ENCODE results near the gene SLAIN1.

GRCh38 chr13:77716692-77717091 lies 19.2 kb downstream of the SLAIN1 start:
- TF ChIP-seq, protein P1, sequence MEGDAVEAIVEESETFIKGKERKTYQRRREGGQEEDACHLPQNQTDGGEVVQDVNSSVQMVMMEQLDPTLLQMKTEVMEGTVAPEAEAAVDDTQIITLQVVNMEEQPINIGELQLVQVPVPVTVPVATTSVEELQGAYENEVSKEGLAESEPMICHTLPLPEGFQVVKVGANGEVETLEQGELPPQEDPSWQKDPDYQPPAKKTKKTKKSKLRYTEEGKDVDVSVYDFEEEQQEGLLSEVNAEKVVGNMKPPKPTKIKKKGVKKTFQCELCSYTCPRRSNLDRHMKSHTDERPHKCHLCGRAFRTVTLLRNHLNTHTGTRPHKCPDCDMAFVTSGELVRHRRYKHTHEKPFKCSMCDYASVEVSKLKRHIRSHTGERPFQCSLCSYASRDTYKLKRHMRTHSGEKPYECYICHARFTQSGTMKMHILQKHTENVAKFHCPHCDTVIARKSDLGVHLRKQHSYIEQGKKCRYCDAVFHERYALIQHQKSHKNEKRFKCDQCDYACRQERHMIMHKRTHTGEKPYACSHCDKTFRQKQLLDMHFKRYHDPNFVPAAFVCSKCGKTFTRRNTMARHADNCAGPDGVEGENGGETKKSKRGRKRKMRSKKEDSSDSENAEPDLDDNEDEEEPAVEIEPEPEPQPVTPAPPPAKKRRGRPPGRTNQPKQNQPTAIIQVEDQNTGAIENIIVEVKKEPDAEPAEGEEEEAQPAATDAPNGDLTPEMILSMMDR (conservative IDR thresholded peaks at IDR 0.05; ENCODE audit: low read depth, low read length), result no peak
- no peak for TF ChIP-seq POLR2A (IDR thresholded peaks at IDR 0.05; ENCODE audit: low read depth, low read length)
- no peak for TF ChIP-seq RAD21 (IDR thresholded peaks at IDR 0.05; ENCODE audit: low read length)
- no peak for TF ChIP-seq RCOR1 (IDR thresholded peaks at IDR 0.05; ENCODE audit: insufficient replicate concordance, low read length)
- TF ChIP-seq, protein P2, sequence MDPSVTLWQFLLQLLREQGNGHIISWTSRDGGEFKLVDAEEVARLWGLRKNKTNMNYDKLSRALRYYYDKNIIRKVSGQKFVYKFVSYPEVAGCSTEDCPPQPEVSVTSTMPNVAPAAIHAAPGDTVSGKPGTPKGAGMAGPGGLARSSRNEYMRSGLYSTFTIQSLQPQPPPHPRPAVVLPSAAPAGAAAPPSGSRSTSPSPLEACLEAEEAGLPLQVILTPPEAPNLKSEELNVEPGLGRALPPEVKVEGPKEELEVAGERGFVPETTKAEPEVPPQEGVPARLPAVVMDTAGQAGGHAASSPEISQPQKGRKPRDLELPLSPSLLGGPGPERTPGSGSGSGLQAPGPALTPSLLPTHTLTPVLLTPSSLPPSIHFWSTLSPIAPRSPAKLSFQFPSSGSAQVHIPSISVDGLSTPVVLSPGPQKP (IDR thresholded peaks at IDR 0.05; ENCODE audit: borderline replicate concordance, low read depth, low read length), result no peak
- TF ChIP-seq CEBPB (IDR thresholded peaks at IDR 0.05; ENCODE audit: low read depth, low read length), result no peak
- TF ChIP-seq MAFK (IDR thresholded peaks at IDR 0.05; ENCODE audit: low read depth, low read length), result no peak
- TF ChIP-seq RFX5 (IDR thresholded peaks at IDR 0.05; ENCODE audit: low read depth, low read length), result no peak
- no peak for TF ChIP-seq MAZ (IDR thresholded peaks at IDR 0.05; ENCODE audit: borderline replicate concordance, low read depth, low read length)
- TF ChIP-seq FOS (IDR thresholded peaks at IDR 0.05; ENCODE audit: low read depth, low read length), result no peak
- no peak for TF ChIP-seq NFE2L2 (IDR thresholded peaks at IDR 0.05; ENCODE audit: low read depth, low read length)
